Measurements from ENCODE around the gene TRANK1.

GRCh38 chr3:36989568-36989967 is 44.7 kb upstream of the TRANK1 start:
- TF ChIP-seq CTCF (IDR thresholded peaks at IDR 0.05) (no peak), POLR2A (IDR thresholded peaks at IDR 0.05) (no peak)
